ENCODE measurements around the gene AMD1. TPM values are rescaled to one million over a fixed set of nuclear protein-coding genes. Genes with fewer than 3 reads are reported as not detected.

The AMD1 gene
- total RNA-seq, result 100 to 1,000 TPM; 109 to 175 (median 113) TPM
- total RNA-seq (2013), result 130 TPM

- peak within 1 kb of the TSS; percentile 98 for H3K4me3 Mint-ChIP-seq
- H3K4me3 ChIP-seq (ENCODE audit: low read length), result peak within 1 kb of the TSS; percentile 82
- intact Hi-C loops (cut with micrococcal nuclease), result loop anchor here (1.0 kb wide), 1 partner anchor 59 kb away; the partner anchor contains the start of gene CDK19
- H3K4me1 ChIP-seq (ENCODE audit: control insufficient read depth, insufficient read depth, low read length), result peaks cover 24% of the 10 kb centered on the region
- no peaks in the 10 kb centered on the region for H3K9me3 Mint-ChIP-seq
- ATAC-seq (peak; percentile 68 to 90 (median 80)), DNase-seq (peak; percentile 94 to 98)
- peak within 1 kb of the TSS; percentile 96 to 97 for H3K27ac Mint-ChIP-seq
- H3K9me3 ChIP-seq (ENCODE audit: control insufficient read depth, insufficient read depth, low read length), result no peaks in the 10 kb centered on the region
- TF ChIP-seq CTCF (IDR thresholded peaks at IDR 0.05), result no peak
- H3K27me3 ChIP-seq (ENCODE audit: control insufficient read depth, insufficient read depth, low read length), result no peaks in the 10 kb centered on the region
- H3K36me3 Mint-ChIP-seq, result no peaks in the 10 kb centered on the region
- peak within 1 kb of the TSS; percentile 87 for H3K27ac ChIP-seq (ENCODE audit: low read length)
- no peaks in the 10 kb centered on the region for H3K27me3 Mint-ChIP-seq (ENCODE audit: low read depth in 2 of 2)
- H3K36me3 ChIP-seq (ENCODE audit: control insufficient read depth, insufficient read depth, low read length), result no peaks in the 10 kb centered on the region
- peaks cover 34 to 43% of the 10 kb centered on the region in 2 donors for H3K4me1 Mint-ChIP-seq
- under 1% methylated on average over 59 of the region's 59 CpGs for WGBS (ENCODE audit: insufficient coverage)
Observed at GRCh38 chr6:110873981-110874879, at the start of gene AMD1. Gene AMD1, plus strand, starts transcription at chr6:110874785. Its CDS starts 321 bp downstream, at chr6:110875106.

- ATAC-seq (no peak), DNase-seq (no peak)
- 66% methylated on average over 9 of the region's 9 CpGs for WGBS (ENCODE audit: insufficient coverage)
- H3K9me3 Mint-ChIP-seq, result no peaks in the 10 kb centered on the region
- Histone ChIP-seq H3K9me3 (ENCODE audit: control insufficient read depth, insufficient read depth, low read length) (no peaks in the 10 kb centered on the region), H3K27me3 (ENCODE audit: control insufficient read depth, insufficient read depth, low read length) (no peaks in the 10 kb centered on the region), H3K4me1 (ENCODE audit: control insufficient read depth, insufficient read depth, low read length) (no peaks in the 10 kb centered on the region), H3K36me3 (ENCODE audit: control insufficient read depth, insufficient read depth, low read length) (no peaks in the 10 kb centered on the region), H3K4me3 (ENCODE audit: low read length) (no peak overlapping the region), H3K27ac (ENCODE audit: low read length) (peak overlapping the region; percentile 43)
- H3K36me3 Mint-ChIP-seq, result no peaks in the 10 kb centered on the region
- peaks cover 0 to 3% of the 10 kb centered on the region in 2 donors for H3K27me3 Mint-ChIP-seq (ENCODE audit: low read depth in 2 of 2)
- no peak overlapping the region for H3K27ac Mint-ChIP-seq
- intact Hi-C loops (cut with micrococcal nuclease), result no loop called here
- no peak overlapping the region for H3K4me3 Mint-ChIP-seq
- no peaks in the 10 kb centered on the region for H3K4me1 Mint-ChIP-seq
- no peak for TF ChIP-seq CTCF (IDR thresholded peaks at IDR 0.05)
Observed at GRCh38 chr6:110826236-110827129, 48.1 kb upstream of the AMD1 start.

GRCh38 chr6:110828396-110828795 lies 46.2 kb upstream of the AMD1 start:
- no peak for TF ChIP-seq CTCF (IDR thresholded peaks at IDR 0.05)
- ATAC-seq (no peak), DNase-seq (no peak)
- Mint-ChIP-seq H3K4me1 (no peaks in the 10 kb centered on the region), H3K9me3 (no peaks in the 10 kb centered on the region), H3K36me3 (no peaks in the 10 kb centered on the region), H3K27me3 (ENCODE audit: low read depth in 2 of 2) (no peaks in the 10 kb centered on the region), H3K27ac (no peak overlapping the region), H3K4me3 (no peak overlapping the region)
- 88% methylated on average over 1 of the region's 1 CpG for WGBS (ENCODE audit: insufficient coverage)
- Histone ChIP-seq H3K36me3 (ENCODE audit: control insufficient read depth, insufficient read depth, low read length) (no peaks in the 10 kb centered on the region), H3K27ac (ENCODE audit: low read length) (no peak overlapping the region), H3K4me3 (ENCODE audit: low read length) (no peak overlapping the region), H3K27me3 (ENCODE audit: control insufficient read depth, insufficient read depth, low read length) (no peaks in the 10 kb centered on the region), H3K4me1 (ENCODE audit: control insufficient read depth, insufficient read depth, low read length) (no peaks in the 10 kb centered on the region), H3K9me3 (ENCODE audit: control insufficient read depth, insufficient read depth, low read length) (no peaks in the 10 kb centered on the region)
- intact Hi-C loops (cut with micrococcal nuclease), result no loop called here

Data from natural killer cell (primary cell).